HG03060 (cell line): ENCODE measurements around the gene PWWP2B.
"Not testable (repeated sequence)": the region's sequence is repeated elsewhere in the genome, so short reads cannot be mapped to it uniquely, and the experiment has no call there.

Source experiments
- ATAC-seq: cut with Tn5 transposase; IDR thresholded peaks from one replicate; pipeline ENCODE4 v1.9.1; 2021; ENCODE audit warnings: low read depth, moderate number of reproducible peaks; ENCODE audit not compliant: unreplicated experiment

PWWP2B gene

GRCh38 chr10:132428486-132428995 lies 31.5 kb downstream of the PWWP2B start:
- no peak for ATAC-seq

- no peak for ATAC-seq
Measured at GRCh38 chr10:132429281-132430230, 32.6 kb downstream of the PWWP2B start.

GRCh38 chr10:132430231-132430743 lies 33.3 kb downstream of the PWWP2B start:
- no peak for ATAC-seq

- no peak for ATAC-seq
Measured at GRCh38 chr10:132430861-132431271, 33.9 kb downstream of the PWWP2B start.

- no peak for ATAC-seq
Measured at GRCh38 chr10:132431537-132432175, 34.7 kb downstream of the PWWP2B start.

- ATAC-seq, result no peak
Measured at GRCh38 chr10:132432176-132432540, 35.2 kb downstream of the PWWP2B start.

- no peak for ATAC-seq
Measured at GRCh38 chr10:132433671-132434340, 36.8 kb downstream of the PWWP2B start.

GRCh38 chr10:132434405-132435005 lies 37.5 kb downstream of the PWWP2B start:
- ATAC-seq, result no peak

GRCh38 chr10:132435320-132435719 lies 38.3 kb downstream of the PWWP2B start:
- ATAC-seq, result not testable (repeated sequence)

- ATAC-seq, result not testable (repeated sequence)
Measured at GRCh38 chr10:132436096-132436495, 39.1 kb downstream of the PWWP2B start.

- no peak for ATAC-seq
Measured at GRCh38 chr10:132436861-132437410, 39.9 kb downstream of the PWWP2B start.

GRCh38 chr10:132437541-132437950 lies 40.5 kb downstream of the PWWP2B start:
- no peak for ATAC-seq

GRCh38 chr10:132438091-132439024 lies 41.4 kb downstream of the PWWP2B start:
- no peak for ATAC-seq

- no peak for ATAC-seq
Measured at GRCh38 chr10:132439025-132439388, 42.0 kb downstream of the PWWP2B start.

- ATAC-seq, result no peak
Measured at GRCh38 chr10:132439424-132440163, 42.6 kb downstream of the PWWP2B start.

GRCh38 chr10:132440791-132441565 lies 44.0 kb downstream of the PWWP2B start:
- ATAC-seq, result no peak

GRCh38 chr10:132441818-132442524 lies 45.0 kb downstream of the PWWP2B start:
- no peak for ATAC-seq
